GM23338 (cell line): Measurements from ENCODE around the gene UBE3B. TPM values are rescaled to one million over a fixed set of nuclear protein-coding genes. Genes with fewer than 3 reads are reported as not detected.

Source experiments
- ATAC-seq: fragments of 200-7000 bp; cut with Tn5 transposase; 3 replicates; pipeline ENCODE4 v1.9.1; 2020
- DNase-seq: peaks from one replicate; pipeline ENCODE4 v3.0.0-alpha.2; 2015; ENCODE audit warnings: low spot score
- H2AFZ ChIP-seq: fragments of 200-600 bp; sonication (generic); 2 replicates; pipeline ENCODE4 v1.8.0; 2016; ENCODE audit warnings: antibody characterized with exemption, mild to moderate bottlenecking, moderate library complexity
- H3F3A ChIP-seq: fragments of 200-600 bp; sonication (generic); replicated peaks from 2 replicates; pipeline ENCODE4 v1.8.0; 2017; ENCODE audit warnings: antibody characterized with exemption, mixed run types, low read depth
- H3K27ac ChIP-seq: fragments of 200-600 bp; sonication (generic); 2 replicates; pipeline ENCODE4 v1.6.1; 2016; ENCODE audit warnings: low read depth
- H3K27me3 ChIP-seq: fragments of 200-600 bp; sonication (generic); 2 replicates; pipeline ENCODE4 v1.8.0; 2016; ENCODE audit warnings: mild to moderate bottlenecking, mixed run types, moderate library complexity; ENCODE audit not compliant: insufficient read depth
- H3K36me3 ChIP-seq: fragments of 200-600 bp; sonication (generic); 2 replicates; pipeline ENCODE4 v1.8.0; 2016; ENCODE audit warnings: mild to moderate bottlenecking; ENCODE audit not compliant: insufficient read depth
- H3K4me1 ChIP-seq: fragments of 200-600 bp; sonication (generic); 2 replicates; pipeline ENCODE4 v1.8.0; 2016; ENCODE audit warnings: mild to moderate bottlenecking, moderate library complexity; ENCODE audit not compliant: insufficient read depth
- H3K4me2 ChIP-seq: fragments of 200-600 bp; sonication (generic); 2 replicates; pipeline ENCODE4 v1.7.1; 2017; ENCODE audit warnings: mixed run types
- H3K4me3 ChIP-seq: fragments of 200-600 bp; sonication (generic); 2 replicates; pipeline ENCODE4 v1.6.1; 2016; ENCODE audit warnings: mixed run types
- H3K79me2 ChIP-seq: fragments of 200-600 bp; sonication (generic); replicated peaks from 2 replicates; pipeline ENCODE4 v1.8.0; 2017; ENCODE audit warnings: mild to moderate bottlenecking; ENCODE audit not compliant: insufficient read depth
- H3K9me2 ChIP-seq: fragments of 200-600 bp; sonication (generic); 2 replicates; pipeline ENCODE4 v1.8.0; 2017; ENCODE audit not compliant: insufficient read depth
- H4K20me1 ChIP-seq: fragments of 200-600 bp; sonication (generic); replicated peaks from 2 replicates; pipeline ENCODE4 v1.8.0; 2017; ENCODE audit warnings: mild to moderate bottlenecking; ENCODE audit not compliant: insufficient read depth
- H3K27ac Mint-ChIP-seq: 2 replicates; pipeline ENCODE4 v1.8.0; 2020; ENCODE audit warnings: inconsistent platforms, mild to moderate bottlenecking, moderate library complexity, mixed read lengths
- H3K27me3 Mint-ChIP-seq: 3 replicates; pipeline ENCODE4 v1.8.0; 2022; ENCODE audit warnings: low read depth, mild to moderate bottlenecking, moderate library complexity, mixed read lengths, inconsistent platforms; ENCODE audit not compliant: insufficient read depth, poor library complexity
- H3K36me3 Mint-ChIP-seq: 3 replicates; pipeline ENCODE4 v1.8.0; 2021; ENCODE audit warnings: low read depth, mild to moderate bottlenecking, inconsistent platforms, moderate library complexity, mixed read lengths
- H3K4me1 Mint-ChIP-seq: 3 replicates; pipeline ENCODE4 v1.8.0; 2020; ENCODE audit warnings: mild to moderate bottlenecking, inconsistent platforms, mixed read lengths
- H3K4me3 Mint-ChIP-seq: 3 replicates; pipeline ENCODE4 v1.8.0; 2021; ENCODE audit warnings: moderate library complexity, mild to moderate bottlenecking, inconsistent platforms, mixed read lengths
- H3K9me3 Mint-ChIP-seq: 3 replicates; pipeline ENCODE4 v1.8.0; 2020; ENCODE audit warnings: moderate library complexity, mild to moderate bottlenecking, inconsistent platforms, mixed read lengths
- CTCF ChIP-seq, 2 experiments: fragments of 200-600 bp in 1 of 2; sonication (generic) in 1 of 2; conservative IDR thresholded peaks; 2 replicates each; pipeline versions ENCODE4 v1.5.1 to v1.6.1; 2016 to 2017; ENCODE audit warnings: antibody characterized with exemption in 2 of 2, low read depth in 2 of 2, mild to moderate bottlenecking in 2 of 2, moderate library complexity in 1 of 2
- STAT1 ChIP-seq: IDR thresholded peaks from one replicate; pipeline ENCODE4 v1.6.1; 2016; ENCODE audit warnings: antibody characterized with exemption; ENCODE audit not compliant: unreplicated experiment
- ZNF114 ChIP-seq: fragments of 250-450 bp; sonication (Bioruptor Pico); IDR thresholded peaks from 2 replicates; pipeline ENCODE4 v1.5.0; 2020; ENCODE audit warnings: mild to moderate bottlenecking, moderate library complexity
- ZNF462 ChIP-seq: fragments of 250-450 bp; sonication (Bioruptor Pico); IDR thresholded peaks from 2 replicates; pipeline ENCODE4 v1.5.0; 2020; ENCODE audit warnings: mild to moderate bottlenecking, moderate library complexity
- polyA plus RNA-seq: library from polyadenylated mRNA; unstranded; fragments of >200 nt; fragmentation: Nextera tagmentation; extraction: Ambion mirVana; gene quantifications from 2 replicates; pipeline ENCODE4 v1.2.1, GENCODE V29; 2016
- total RNA-seq: library from RNA; depleted of rRNA; stranded (reverse); fragments of >200 nt; shearing (Covaris generic); gene quantifications from 2 replicates; pipeline ENCODE4 v1.2.3, GENCODE V29; 2014

Gene UBE3B
- total and polyA plus RNA-seq, 2 experiments from 2014 or later = 20.8 TPM

DNA sequence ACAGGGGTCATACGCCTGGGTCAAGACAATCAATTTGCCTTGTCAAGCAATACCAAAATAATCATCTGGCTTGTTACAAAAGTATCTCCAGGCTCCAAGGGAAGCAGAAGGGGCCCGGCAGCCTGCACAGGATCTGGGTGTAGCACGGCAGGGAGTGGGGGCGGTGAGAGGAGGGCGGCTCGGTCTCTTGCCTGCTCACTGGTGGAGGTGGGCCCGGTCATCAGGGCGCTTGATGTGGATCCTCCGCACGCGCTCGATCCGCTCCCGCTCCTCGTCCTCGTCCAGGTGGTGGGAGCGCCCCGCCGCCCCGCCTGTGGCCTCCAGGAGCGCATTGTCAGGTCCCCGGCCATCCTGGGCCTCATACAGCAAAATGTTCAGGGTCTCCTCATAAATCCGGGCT, 26.0 kb upstream of the UBE3B start (continued):
- no peak for TF ChIP-seq ZNF462 (CRISPR knock-in tag)
- TF ChIP-seq ZNF114 (CRISPR knock-in tag) = no peak

DNA sequence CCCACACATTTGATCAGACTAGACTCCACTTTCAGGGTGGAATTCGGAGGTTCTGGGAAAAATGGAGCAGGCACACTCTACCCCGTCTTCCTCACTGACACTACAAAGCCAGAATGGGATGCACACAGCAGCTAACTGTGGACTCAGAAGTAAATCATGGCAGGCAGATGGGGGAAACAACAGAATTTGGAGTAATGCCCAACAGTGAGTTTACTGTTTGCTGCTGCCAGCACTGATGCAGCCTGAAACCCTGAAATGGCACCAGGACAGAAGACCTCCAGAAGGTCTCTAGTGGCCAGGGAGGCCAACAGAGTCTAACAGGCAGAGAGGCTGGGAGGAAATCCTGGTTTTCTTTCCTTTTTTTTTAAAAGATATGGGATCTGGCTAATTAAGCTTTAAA, 24.9 kb upstream of the UBE3B start:
- ATAC-seq = no peak
- H3K27ac ChIP-seq = no peak overlapping the region
- 0 out of 2 replicates have a peak, but pooled peaks cover 2% of the 10 kb centered on the region for H3F3A ChIP-seq
- Mint-ChIP-seq H3K9me3 (no peaks in the 10 kb centered on the region), H3K36me3 (peaks cover 78% of the 10 kb centered on the region), H3K4me3 (no peak overlapping the region), H3K4me1 (peaks cover 7% of the 10 kb centered on the region), H3K27ac (no peak overlapping the region), H3K27me3 (peaks cover 1% of the 10 kb centered on the region)
- no peak overlapping the region for H3K4me2 ChIP-seq
- no peaks in the 10 kb centered on the region for H3K9me2 ChIP-seq
- no peak overlapping the region for H2AFZ ChIP-seq
- H3K4me1 ChIP-seq = peaks cover 8% of the 10 kb centered on the region
- no peak overlapping the region for H3K4me3 ChIP-seq
- no peak for DNase-seq
- peaks cover 44% of the 10 kb centered on the region for H3K36me3 ChIP-seq
- H4K20me1 ChIP-seq = peaks cover 5% of the 10 kb centered on the region
- H3K79me2 ChIP-seq = peaks cover 34% of the 10 kb centered on the region
- TF ChIP-seq CTCF (conservative IDR thresholded peaks at IDR 0.05; ENCODE audit: low read depth in 2 of 2) = no peak
- TF ChIP-seq STAT1 = no peak
- no peaks in the 10 kb centered on the region for H3K27me3 ChIP-seq
